K562 (cell line): ENCODE measurements around the gene MAP2K6. TPM values are rescaled to one million over a fixed set of nuclear protein-coding genes. Genes with fewer than 3 reads are reported as not detected.

Experiments
- ATAC-seq: fragments of 200-7000 bp; cut with Tn5 transposase; 3 replicates; pipeline ENCODE4 v1.9.1; 2020; ENCODE audit warnings: moderate library complexity
- BruUV-seq: library from RNA; stranded (reverse); fragments of 400-500 nt; replicated peaks from 2 replicates; lab custom pipeline; 2021; lab: Mats Ljungman, UMichigan
- CTCF ChIA-PET: fragments of 300-600 bp; formaldehyde crosslinking; extraction: SDS; loops from one replicate; lab custom pipeline; 2021; ENCODE audit warnings: low intra/inter-chr PET ratio; lab: Yijun Ruan, JAX
- POLR2A ChIA-PET: fragments of 300-600, 350-650 bp; sonication (Branson Sonifier 250); formaldehyde crosslinking; extraction: SDS; loops from one replicate; lab custom pipeline; 2021; ENCODE audit warnings: antibody characterized with exemption, inconsistent platforms; lab: Yijun Ruan, JAX
- DNase-seq, 4 experiments: peaks; one replicate each; pipeline versions ENCODE4 v3.0.0 to v3.0.0-alpha.2; 2011 to 2018; ENCODE audit warnings: low spot score in 3 of 4, mixed read lengths in 3 of 4; ENCODE audit errors: extremely low read depth in 1 of 4
- FAIRE-seq: peaks from 2 replicates; lab custom pipeline; 2011; peaks lifted over from hg19 to GRCh38; lab: Jason Lieb, UNC
- H2AFZ ChIP-seq: 2 replicates; pipeline ENCODE4 v1.6.0; 2011; ENCODE audit warnings: low read depth, low read length, control low read depth, inconsistent platforms
- H3K27ac ChIP-seq: fragments of 200-600 bp; 3 replicates; pipeline ENCODE4 v1.8.0; 2011; ENCODE audit warnings: low read depth, mild to moderate bottlenecking, control low read depth, inconsistent platforms, low read length, moderate library complexity, mixed read lengths; ENCODE audit errors: extremely low read depth
- H3K27me3 ChIP-seq, 2 experiments: fragments of 300-600 bp in 1 of 2; 2 replicates in 1 of 2; 3 replicates in 1 of 2; pipeline versions ENCODE4 v1.6.0 to v1.8.0; 2011; ENCODE audit warnings: inconsistent platforms in 2 of 2, low read length in 2 of 2, mild to moderate bottlenecking in 1 of 2, mixed read lengths in 1 of 2, moderate library complexity in 1 of 2; ENCODE audit not compliant: control insufficient read depth in 2 of 2, insufficient read depth in 2 of 2
- H3K36me3 ChIP-seq: fragments of 300-600 bp; 3 replicates; pipeline ENCODE4 v1.8.0; 2011; ENCODE audit warnings: mild to moderate bottlenecking, low read length, inconsistent platforms; ENCODE audit not compliant: control insufficient read depth, insufficient read depth
- H3K4me1 ChIP-seq, 2 experiments: fragments of 200-600 bp in 1 of 2; replicated peaks in 1 of 2; 2 replicates in 1 of 2; 3 replicates in 1 of 2; pipeline versions ENCODE4 v1.5.1 to v1.8.0; 2011; ENCODE audit warnings: inconsistent platforms in 2 of 2, low read length in 2 of 2, mild to moderate bottlenecking in 1 of 2, mixed read lengths in 1 of 2, moderate library complexity in 1 of 2; ENCODE audit not compliant: control insufficient read depth in 2 of 2, insufficient read depth in 2 of 2
- H3K4me2 ChIP-seq: 2 replicates; pipeline ENCODE4 v1.6.1; 2011; ENCODE audit warnings: low read length, control low read depth, inconsistent platforms, mixed read lengths; ENCODE audit not compliant: insufficient read depth
- H3K4me3 ChIP-seq: fragments of 200-600 bp; sonication (generic), shearing (Covaris generic); 2 replicates; pipeline ENCODE4 v1.5.1; 2016; ENCODE audit warnings: control low read depth, inconsistent platforms
- H3K79me2 ChIP-seq: fragments of 200-600 bp; 3 replicates; pipeline ENCODE4 v1.8.0; 2011; ENCODE audit warnings: low read length, inconsistent platforms; ENCODE audit not compliant: control insufficient read depth, insufficient read depth
- H3K9ac ChIP-seq, 2 experiments: 2 replicates each; pipeline versions ENCODE4 v1.6.0 to v1.6.1; 2011; ENCODE audit warnings: low read depth in 2 of 2, low read length in 2 of 2, control low read depth in 1 of 2, inconsistent platforms in 1 of 2, mild to moderate bottlenecking in 1 of 2, mixed read lengths in 1 of 2; ENCODE audit not compliant: insufficient read depth in 1 of 2
- H3K9me1 ChIP-seq: one replicate; pipeline ENCODE4 v1.6.0; 2011; ENCODE audit warnings: inconsistent platforms, mild to moderate bottlenecking, low read length, moderate library complexity; ENCODE audit not compliant: control insufficient read depth, insufficient read depth
- H3K9me3 ChIP-seq: replicated peaks from 2 replicates; pipeline ENCODE4 v1.5.1; 2011; ENCODE audit warnings: low read depth, low read length, inconsistent platforms; ENCODE audit not compliant: control insufficient read depth, insufficient read depth
- H4K20me1 ChIP-seq: replicated peaks from 2 replicates; pipeline ENCODE4 v1.6.1; 2011; ENCODE audit warnings: low read length, inconsistent platforms, mixed read lengths; ENCODE audit not compliant: control insufficient read depth, insufficient read depth
- ELF2 ChIP-seq: fragments of 250-450 bp; sonication (Bioruptor Pico); IDR thresholded peaks from 2 replicates; pipeline ENCODE4 v1.5.0; 2021; ENCODE audit warnings: mild to moderate bottlenecking
- IFI16 ChIP-seq: fragments of 250-450 bp; sonication (Bioruptor Pico); IDR thresholded peaks from 2 replicates; pipeline ENCODE4 v2.1.2; 2022; ENCODE audit warnings: mild to moderate bottlenecking, inconsistent platforms
- MCM3 ChIP-seq: fragments of 450-650 bp; IDR thresholded peaks from 2 replicates; pipeline ENCODE4 v1.6.1; 2016
- MEIS2 ChIP-seq: fragments of 450-650 bp; IDR thresholded peaks from 2 replicates; pipeline ENCODE4 v1.6.1; 2014; ENCODE audit warnings: mild to moderate bottlenecking; ENCODE audit not compliant: partially characterized antibody
- MXI1 ChIP-seq: IDR thresholded peaks from 2 replicates; pipeline ENCODE4 v1.6.1; 2011; ENCODE audit warnings: low read depth, mild to moderate bottlenecking, improper control_type of control experiment, low read length
- PRPF4 ChIP-seq: fragments of 200-400 bp; formaldehyde crosslinking; IDR thresholded peaks from one replicate; pipeline ENCODE4 v1.6.1; 2017; ENCODE audit warnings: low read length, low read depth, mild to moderate bottlenecking; ENCODE audit not compliant: insufficient read depth, poor library complexity, severe bottlenecking
- RBM34 ChIP-seq: fragments of 200-400 bp; formaldehyde crosslinking; IDR thresholded peaks from 2 replicates; pipeline ENCODE4 v1.6.1; 2018; ENCODE audit warnings: low read length, borderline replicate concordance; ENCODE audit not compliant: insufficient read depth
- SIN3A ChIP-seq, 2 experiments: fragments of 150-350 bp in 1 of 2; IDR thresholded peaks; 2 replicates each; pipeline ENCODE4 v1.6.1; 2011 to 2016; ENCODE audit warnings: borderline replicate concordance in 2 of 2, low read depth in 2 of 2, low read length in 2 of 2, mild to moderate bottlenecking in 2 of 2, moderate library complexity in 2 of 2; ENCODE audit not compliant: control insufficient read depth in 1 of 2
- U2AF2 ChIP-seq: fragments of 200-400 bp; formaldehyde crosslinking; optimal IDR thresholded peaks from 2 replicates; pipeline ENCODE3; 2017; ENCODE audit warnings: low read depth, mild to moderate bottlenecking, low read length
- ZKSCAN8 ChIP-seq: fragments of 200-800 bp; sonication (Bioruptor generic); IDR thresholded peaks from 2 replicates; pipeline ENCODE4 v1.6.1; 2016; ENCODE audit warnings: missing genetic modification characterization, missing compliant biosample characterization
- ZNF311 ChIP-seq: fragments of 250-450 bp; sonication (Bioruptor Pico); IDR thresholded peaks from 2 replicates; pipeline ENCODE4 v1.4.0; 2020; ENCODE audit warnings: mild to moderate bottlenecking, moderate library complexity
- ZNF740 ChIP-seq, 3 experiments: fragments of 200-800 bp in 1 of 3; sonication (Bioruptor generic) in 1 of 3; sonication (generic) in 1 of 3; formaldehyde crosslinking in 1 of 3; IDR thresholded peaks; 2 replicates each; pipeline versions ENCODE4 v1.6.1 to v1.8.0; 2016 to 2022; ENCODE audit warnings: mild to moderate bottlenecking in 2 of 3, missing compliant biosample characterization in 2 of 3, missing genetic modification characterization in 2 of 3, missing genetic modification reagents in 1 of 3
- WGBS: fragments of 100-300 bp; shearing (Covaris generic); methylation state at CpG from one replicate; pipeline ENCODE4 v1.1.6; 2016; ENCODE audit warnings: low coverage, mixed read lengths; ENCODE audit not compliant: insufficient coverage; ENCODE audit errors: missing lambda C conversion rate; 5-methylcytosine and 5-hydroxymethylcytosine counted together
- in situ Hi-C: fragments of 300-500 bp; cut with MboI; formaldehyde crosslinking; loops from 4 replicates; pipeline ENCODE4 v1.15.0; 2018; ENCODE audit warnings: inconsistent platforms, mixed read lengths
- intact Hi-C: fragments of 100-400 bp; cut with micrococcal nuclease; formaldehyde crosslinking; loops from 2 replicates; pipeline ENCODE4 v1.14.2; 2022
- polyA plus RNA-seq, 8 experiments: library from polyadenylated mRNA; depleted of rRNA in 4 of 8; stranded (reverse) in 5 of 8; unstranded in 3 of 8; fragments of >200 nt; fragmentation: Nextera tagmentation in 2 of 8; fragmentation: Illumina TruSeq in 1 of 8; extraction: Ambion mirVana in 2 of 8; extraction: Trizol in 1 of 8; gene quantifications; 2 replicates each; pipeline versions ENCODE4 v1.2.1 to v1.2.3, GENCODE V29; 2011 to 2014; ENCODE audit warnings: inconsistent platforms in 1 of 8, missing spikeins in 1 of 8
- total RNA-seq, 7 experiments: library from RNA; depleted of rRNA in 6 of 7; stranded (reverse); fragments of >200 nt in 6 of 7; fragmentation: Illumina TruSeq in 2 of 7; extraction: Trizol in 2 of 7; gene quantifications; 2 replicates each; pipeline versions ENCODE4 v1.2.1 to v1.2.3, GENCODE V29; 2011 to 2021; ENCODE audit warnings: low replicate concordance in 1 of 7

Gene MAP2K6
- total and polyA plus RNA-seq, 9 of the 15 experiments (the other 6 are each of a cell fraction or from before 2014, with no cell fraction given) = 0.07 to 0.13 TPM; not detected in 7

GRCh38 chr17:69534235-69534621 lies 119.7 kb downstream of the MAP2K6 start:
- ChIA-PET CTCF (no interaction called here), POLR2A (no interaction called here)
- Histone ChIP-seq H3K9ac (no peak overlapping the region), H3K4me2 (no peak overlapping the region), H2AFZ (no peak overlapping the region), H3K4me3 (no peak overlapping the region), H3K4me1 (no peaks in the 10 kb centered on the region), H3K27ac (no peak overlapping the region), H3K9me1 (no peaks in the 10 kb centered on the region), H3K27me3 (no peaks in the 10 kb centered on the region), H3K36me3 (no peaks in the 10 kb centered on the region), H3K79me2 (no peaks in the 10 kb centered on the region), H4K20me1 (no peaks in the 10 kb centered on the region), H3K9me3 (no peaks in the 10 kb centered on the region)
- DNase-seq (no peak), ATAC-seq (no peak), FAIRE-seq (no peak)
- intact Hi-C loops (no loop called here), in situ Hi-C loops (no loop called here)
- no peak for TF ChIP-seq RBM34
- 3% methylated on average over 5 of the region's 5 CpGs for WGBS
- no TSS peak for BruUV-seq

DNA sequence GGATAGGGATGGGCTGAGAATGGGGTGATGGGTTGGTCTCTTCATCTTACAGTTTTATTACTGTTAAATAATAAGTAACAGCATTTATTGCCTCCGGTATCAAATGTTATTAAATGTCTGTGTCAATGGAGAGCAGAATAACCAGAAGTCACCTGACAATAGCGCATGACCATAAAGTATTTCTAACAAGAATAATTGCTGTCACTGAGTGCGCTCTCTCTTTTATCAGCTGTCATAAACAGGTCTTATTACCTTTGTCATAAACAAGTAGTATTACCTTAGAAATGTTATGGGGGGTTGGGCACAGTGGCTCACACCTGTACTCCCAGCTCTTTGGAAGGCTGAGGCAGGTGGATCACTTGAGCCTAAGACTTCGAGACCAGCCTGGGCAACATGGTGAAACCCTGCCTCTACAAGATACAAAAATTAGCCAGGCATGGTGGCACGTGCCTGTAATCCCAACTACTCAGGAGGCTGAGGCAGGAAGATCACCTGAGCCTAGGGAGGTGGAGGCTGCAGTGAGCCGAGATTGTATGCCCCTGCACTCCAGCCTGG lies 120.6 kb downstream of the MAP2K6 start:
- intact Hi-C loops (no loop called here), in situ Hi-C loops (no loop called here)
- Histone ChIP-seq H3K4me1 (no peaks in the 10 kb centered on the region), H3K36me3 (no peaks in the 10 kb centered on the region), H3K9me3 (no peaks in the 10 kb centered on the region), H2AFZ (no peak overlapping the region), H3K79me2 (no peaks in the 10 kb centered on the region), H3K4me3 (no peak overlapping the region), H3K9me1 (no peaks in the 10 kb centered on the region), H4K20me1 (no peaks in the 10 kb centered on the region), H3K9ac (no peak overlapping the region), H3K4me2 (no peak overlapping the region), H3K27ac (no peak overlapping the region), H3K27me3 (no peaks in the 10 kb centered on the region)
- FAIRE-seq (no peak), DNase-seq (no peak), ATAC-seq (no peak)
- 0% methylated on average over 6 of the region's 6 CpGs for WGBS
- ChIA-PET POLR2A (no interaction called here), CTCF (no interaction called here)
- no TSS peak for BruUV-seq
- no peak for TF ChIP-seq ELF2
- no peak for TF ChIP-seq MXI1
- TF ChIP-seq ZNF311 (CRISPR knock-in tag) = no peak
- TF ChIP-seq SIN3A (IDR thresholded peaks at IDR 0.05; ENCODE audit: borderline replicate concordance in 2 of 2, control insufficient read depth in 1 of 2, low read depth in 2 of 2, low read length in 2 of 2) = no peak
- no peak for TF ChIP-seq PRPF4
- TF ChIP-seq ZKSCAN8 (CRISPR knock-in tag) = no peak
- no peak for TF ChIP-seq IFI16
- no peak for TF ChIP-seq ZNF740 (CRISPR knock-in tag; IDR thresholded peaks at IDR 0.05)
- TF ChIP-seq ZNF740 (tag; IDR thresholded peaks at IDR 0.05) = no peak
- no peak for TF ChIP-seq MEIS2
- TF ChIP-seq MCM3 = no peak
- no peak for TF ChIP-seq U2AF2
